Keratinocyte (primary cell): ENCODE data around the gene TACR2. TPM values are rescaled to one million over a fixed set of nuclear protein-coding genes. Genes with fewer than 3 reads are reported as not detected.

ENCODE experiments used
- DNase-seq: peaks from one replicate; pipeline ENCODE4 v3.0.0-alpha.2; 2011; ENCODE audit warnings: low read depth, missing footprints, low spot score
- FAIRE-seq: peaks from 2 replicates; lab custom pipeline; 2011; peaks lifted over from hg19 to GRCh38; lab: Jason Lieb, UNC
- H2AFZ ChIP-seq: 2 replicates; pipeline ENCODE4 v1.6.0; 2012; ENCODE audit warnings: low read length, control low read depth, inconsistent platforms; ENCODE audit not compliant: control insufficient read depth
- H3K27ac ChIP-seq: 2 replicates; pipeline ENCODE4 v1.5.1; 2011; ENCODE audit warnings: low read length; ENCODE audit not compliant: control insufficient read depth, insufficient read depth
- H3K27me3 ChIP-seq: 3 replicates; pipeline ENCODE4 v1.6.0; 2011; ENCODE audit warnings: low read length; ENCODE audit not compliant: control insufficient read depth, insufficient read depth; ENCODE audit errors: extremely low read depth
- H3K36me3 ChIP-seq, 2 experiments: 2 replicates in 1 of 2; 3 replicates in 1 of 2; pipeline ENCODE4 v1.5.1; 2011; ENCODE audit warnings: low read length in 2 of 2, mild to moderate bottlenecking in 1 of 2; ENCODE audit not compliant: control insufficient read depth in 2 of 2, insufficient read depth in 2 of 2; ENCODE audit errors: extremely low read depth in 1 of 2
- H3K4me1 ChIP-seq: 3 replicates; pipeline ENCODE4 v1.5.1; 2011; ENCODE audit warnings: low read length; ENCODE audit not compliant: control insufficient read depth, insufficient read depth; ENCODE audit errors: extremely low read depth
- H3K4me2 ChIP-seq: 3 replicates; pipeline ENCODE4 v1.6.0; 2011; ENCODE audit warnings: low read depth, low read length; ENCODE audit not compliant: control insufficient read depth, insufficient read depth; ENCODE audit errors: extremely low read depth
- H3K4me3 ChIP-seq, 3 experiments: fragments of 200-600 bp in 1 of 3; sonication (generic) in 1 of 3; 2 replicates in 2 of 3; 3 replicates in 1 of 3; pipeline ENCODE4 v1.5.1; 2011 to 2016; ENCODE audit warnings: low read length in 3 of 3, mild to moderate bottlenecking in 3 of 3, control low read depth in 2 of 3, inconsistent platforms in 1 of 3, low read depth in 1 of 3, mixed read lengths in 1 of 3, mixed run types in 1 of 3, moderate library complexity in 1 of 3; ENCODE audit not compliant: control insufficient read depth in 2 of 3, insufficient read depth in 2 of 3; ENCODE audit errors: extremely low read depth in 1 of 3
- H3K79me2 ChIP-seq: 2 replicates; pipeline ENCODE4 v1.6.0; 2012; ENCODE audit warnings: low read length; ENCODE audit not compliant: control insufficient read depth, insufficient read depth
- H3K9ac ChIP-seq: 3 replicates; pipeline ENCODE4 v1.6.0; 2011; ENCODE audit warnings: low read length; ENCODE audit not compliant: control insufficient read depth, insufficient read depth; ENCODE audit errors: extremely low read depth
- H3K9me1 ChIP-seq: 3 replicates; pipeline ENCODE4 v1.6.0; 2011; ENCODE audit warnings: low read length; ENCODE audit not compliant: control insufficient read depth, insufficient read depth; ENCODE audit errors: extremely low read depth
- H3K9me3 ChIP-seq: 2 replicates; pipeline ENCODE4 v1.5.1; 2012; ENCODE audit warnings: low read depth, low read length; ENCODE audit not compliant: control insufficient read depth
- H4K20me1 ChIP-seq: 3 replicates; pipeline ENCODE4 v1.6.0; 2011; ENCODE audit warnings: low read length; ENCODE audit not compliant: control insufficient read depth, insufficient read depth; ENCODE audit errors: extremely low read depth
- EZH2 ChIP-seq: IDR thresholded peaks from one replicate; pipeline ENCODE4 v1.6.1; 2012; ENCODE audit warnings: inconsistent platforms, mild to moderate bottlenecking, low read length, moderate library complexity
- dilution Hi-C: fragments of 300-500 bp; cut with MboI; formaldehyde crosslinking; loops from one replicate; pipeline ENCODE4 v1.7.0; 2020; ENCODE audit warnings: low sequenced_read_pairs; ENCODE audit not compliant: extremely low pct_ligation_motif_present
- polyA plus RNA-seq, 5 experiments: library from polyadenylated mRNA; depleted of rRNA in 3 of 5; stranded (reverse) in 3 of 5; stranded (forward) in 1 of 5; unstranded in 1 of 5; fragments of >200 nt; gene quantifications; 1 replicate in 1 of 5; 2 replicates in 3 of 5; 3 replicates in 1 of 5; pipeline versions ENCODE4 v1.2.1 to v1.2.3, GENCODE V29; 2011 to 2012; ENCODE audit warnings: missing spikeins in 2 of 5, low read depth in 1 of 5, low replicate concordance in 1 of 5
- TF ChIP-seq, protein P1 (sequence below), 3 experiments: IDR thresholded peaks in 1 of 3; conservative IDR thresholded peaks in 1 of 3; optimal IDR thresholded peaks in 1 of 3; 2 replicates in 2 of 3; 3 replicates in 1 of 3; pipeline versions ENCODE3 to v1.5.1; 2011; ENCODE audit warnings: low read length in 3 of 3, mild to moderate bottlenecking in 3 of 3, moderate library complexity in 2 of 3, control low read depth in 1 of 3, inconsistent platforms in 1 of 3; ENCODE audit not compliant: insufficient read depth in 2 of 3; ENCODE audit errors: extremely low read depth in 1 of 3

TACR2 gene
- polyA plus RNA-seq, 1 donor (not counting 4 experiments of a cell fraction or from before 2014, with no cell fraction given), result 0.07 TPM

DNA sequence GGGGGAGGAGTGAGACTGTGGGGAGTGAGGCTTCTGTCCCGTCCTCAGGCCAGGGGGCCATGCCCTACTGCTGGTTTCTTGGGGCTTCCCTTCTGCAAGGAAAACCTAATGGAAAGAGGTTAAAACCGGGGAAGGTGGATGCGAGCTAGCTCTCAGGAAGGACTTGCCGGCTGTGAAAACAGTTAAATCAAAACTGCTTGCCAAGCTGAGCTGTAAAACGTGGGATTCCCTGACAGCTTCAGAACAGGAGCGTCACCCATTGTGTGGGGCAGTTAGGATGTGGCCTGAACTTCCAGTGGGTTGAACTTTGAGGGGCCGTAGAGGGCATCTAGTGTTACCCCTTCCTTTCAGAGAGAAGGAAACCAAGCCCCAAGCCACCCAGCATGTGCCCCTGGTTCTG, 47.7 kb upstream of the TACR2 start:
- no peak overlapping the region for H3K27ac ChIP-seq
- H3K79me2 ChIP-seq, result no peaks in the 10 kb centered on the region

DNA sequence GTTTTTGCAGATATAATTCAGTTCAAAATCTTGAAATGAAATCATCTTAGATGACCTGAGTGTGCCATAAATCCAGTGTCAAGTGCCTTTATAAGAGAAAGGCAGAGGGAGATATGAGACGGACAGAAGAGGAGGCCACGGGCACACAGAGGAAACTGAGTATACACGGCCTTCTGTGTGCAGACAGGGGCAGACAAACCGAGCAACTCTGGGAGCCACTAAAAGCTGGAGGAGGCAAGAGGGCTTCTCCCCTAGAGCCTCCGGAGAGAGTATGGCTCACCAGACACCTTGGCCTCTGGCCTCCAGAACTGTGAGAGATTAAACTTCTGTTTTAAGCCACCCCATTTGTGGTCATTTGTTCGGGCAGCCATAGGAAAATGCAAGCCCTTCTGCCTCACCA, 47.2 kb upstream of the TACR2 start:
- dilution Hi-C loops, result no loop called here
- no peaks in the 10 kb centered on the region for H3K9me3 ChIP-seq
- no peak overlapping the region for H3K27ac ChIP-seq
- no peaks in the 10 kb centered on the region for H3K27me3 ChIP-seq
- H4K20me1 ChIP-seq, result no peaks in the 10 kb centered on the region
- TF ChIP-seq, protein P1, sequence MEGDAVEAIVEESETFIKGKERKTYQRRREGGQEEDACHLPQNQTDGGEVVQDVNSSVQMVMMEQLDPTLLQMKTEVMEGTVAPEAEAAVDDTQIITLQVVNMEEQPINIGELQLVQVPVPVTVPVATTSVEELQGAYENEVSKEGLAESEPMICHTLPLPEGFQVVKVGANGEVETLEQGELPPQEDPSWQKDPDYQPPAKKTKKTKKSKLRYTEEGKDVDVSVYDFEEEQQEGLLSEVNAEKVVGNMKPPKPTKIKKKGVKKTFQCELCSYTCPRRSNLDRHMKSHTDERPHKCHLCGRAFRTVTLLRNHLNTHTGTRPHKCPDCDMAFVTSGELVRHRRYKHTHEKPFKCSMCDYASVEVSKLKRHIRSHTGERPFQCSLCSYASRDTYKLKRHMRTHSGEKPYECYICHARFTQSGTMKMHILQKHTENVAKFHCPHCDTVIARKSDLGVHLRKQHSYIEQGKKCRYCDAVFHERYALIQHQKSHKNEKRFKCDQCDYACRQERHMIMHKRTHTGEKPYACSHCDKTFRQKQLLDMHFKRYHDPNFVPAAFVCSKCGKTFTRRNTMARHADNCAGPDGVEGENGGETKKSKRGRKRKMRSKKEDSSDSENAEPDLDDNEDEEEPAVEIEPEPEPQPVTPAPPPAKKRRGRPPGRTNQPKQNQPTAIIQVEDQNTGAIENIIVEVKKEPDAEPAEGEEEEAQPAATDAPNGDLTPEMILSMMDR (optimal IDR thresholded peaks at IDR 0.05 in 1 of 3, IDR thresholded peaks at IDR 0.05 in 1 of 3, conservative IDR thresholded peaks at IDR 0.05 in 1 of 3; ENCODE audit: extremely low read depth in 1 of 3, insufficient read depth in 2 of 3, low read length in 3 of 3), result no peak
- TF ChIP-seq EZH2, result no peak
- H3K36me3 ChIP-seq, result no peaks in the 10 kb centered on the region
- FAIRE-seq (no peak), DNase-seq (no peak)
- H3K4me1 ChIP-seq, result peaks cover 5% of the 10 kb centered on the region
- H3K9ac ChIP-seq, result no peak overlapping the region
- no peak overlapping the region for H3K4me3 ChIP-seq
- no peak overlapping the region for H2AFZ ChIP-seq
- H3K4me2 ChIP-seq, result no peak overlapping the region
- H3K9me1 ChIP-seq, result no peaks in the 10 kb centered on the region
- no peaks in the 10 kb centered on the region for H3K79me2 ChIP-seq

More for the DNA sequence above, 47.7 kb upstream of the TACR2 start:
- H3K36me3 ChIP-seq, result no peaks in the 10 kb centered on the region
- H3K4me3 ChIP-seq, result no peak overlapping the region
- no peaks in the 10 kb centered on the region for H3K9me3 ChIP-seq
- no peak for DNase-seq
- H3K9me1 ChIP-seq, result no peaks in the 10 kb centered on the region
- no peak overlapping the region for H3K9ac ChIP-seq
- no peak for TF ChIP-seq EZH2
- TF ChIP-seq, protein P1 (optimal IDR thresholded peaks at IDR 0.05 in 1 of 3, IDR thresholded peaks at IDR 0.05 in 1 of 3, conservative IDR thresholded peaks at IDR 0.05 in 1 of 3; ENCODE audit: extremely low read depth in 1 of 3, insufficient read depth in 2 of 3, low read length in 3 of 3), result no peak
- no peaks in the 10 kb centered on the region for H3K4me1 ChIP-seq
- FAIRE-seq, result no peak
- H4K20me1 ChIP-seq, result no peaks in the 10 kb centered on the region
- dilution Hi-C loops, result no loop called here
- H3K27me3 ChIP-seq, result no peaks in the 10 kb centered on the region
- H3K4me2 ChIP-seq, result no peak overlapping the region
- H2AFZ ChIP-seq, result no peak overlapping the region
